ENCODE measurements around the gene RNF112.

Gene RNF112

DNA sequence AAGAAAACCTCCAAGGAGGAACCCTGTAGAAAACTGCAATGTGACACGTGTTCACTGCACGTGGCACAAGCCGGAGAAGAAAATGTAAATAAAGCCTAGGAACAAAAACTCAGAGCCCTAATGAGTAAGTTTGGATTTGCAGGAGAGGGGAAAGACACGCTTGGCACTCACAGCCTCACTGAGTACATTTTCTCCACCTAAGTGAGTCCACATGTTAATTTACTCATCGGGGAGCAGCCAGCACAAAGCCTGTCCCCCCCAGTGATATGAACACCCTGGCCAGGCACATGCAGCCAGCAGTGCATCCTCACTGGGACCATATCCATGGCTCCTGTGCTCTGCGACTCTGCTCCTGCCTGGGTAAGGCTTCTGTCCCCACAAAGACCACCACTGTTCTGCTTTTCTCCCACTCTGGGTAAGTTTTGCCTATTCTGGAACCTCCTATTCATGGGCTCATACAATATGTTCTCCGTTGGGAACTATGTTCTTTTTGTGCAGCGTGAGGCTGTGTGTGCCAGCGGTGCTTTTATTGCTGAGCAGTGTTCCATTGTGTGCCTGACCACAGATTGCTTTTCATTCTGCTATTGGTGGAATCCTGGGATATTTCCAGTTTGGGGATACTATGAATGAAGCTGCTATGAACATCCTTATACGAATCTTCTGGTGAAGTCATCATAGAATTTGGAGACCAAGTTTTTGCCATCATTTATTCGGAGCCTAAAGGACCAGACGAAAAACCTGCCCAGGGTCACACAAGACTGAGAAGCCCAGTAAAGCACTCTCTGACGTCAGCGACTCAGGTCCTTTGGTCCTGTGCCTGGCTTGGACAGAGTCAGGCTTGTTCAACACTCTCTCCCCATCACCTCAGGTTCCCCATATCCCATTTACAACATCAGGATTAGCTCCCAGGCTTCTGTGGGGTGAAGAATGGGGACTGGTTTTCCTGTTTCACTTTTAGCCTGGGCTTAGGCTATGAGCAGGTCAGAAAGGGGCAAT is 53.3 kb downstream of the RNF112 start:
- Histone ChIP-seq H3K27ac (ENCODE audit: low read depth, low read length) (peak overlapping the region; percentile 72; the same call in 1 of the 2 replicates), H3F3A (ENCODE audit: insufficient read depth) (peaks cover 4% of the 10 kb centered on the region), H3K36me3 (ENCODE audit: low read length) (no peaks in the 10 kb centered on the region), H3K9me2 (replicated peaks; ENCODE audit: insufficient read depth, low read length) (no peaks in the 10 kb centered on the region), H3K9ac (ENCODE audit: low read length) (no peak overlapping the region), H3K27me3 (ENCODE audit: low read length) (no peaks in the 10 kb centered on the region), H3K79me2 (ENCODE audit: insufficient read depth, low read length) (no peaks in the 10 kb centered on the region), H3K4me3 (ENCODE audit: insufficient read depth, low read length, poor library complexity, severe bottlenecking) (no peak overlapping the region), H3K9me3 (ENCODE audit: insufficient read depth, low read length) (no peaks in the 10 kb centered on the region), H3K4me2 (ENCODE audit: low read depth, low read length, poor library complexity, severe bottlenecking) (peak overlapping the region; percentile 54), H4K20me1 (ENCODE audit: low read depth, low read length) (no peaks in the 10 kb centered on the region), H2AFZ (ENCODE audit: low read depth, low read length, severe bottlenecking) (peak overlapping the region; percentile 36)
- TF ChIP-seq, protein P1, sequence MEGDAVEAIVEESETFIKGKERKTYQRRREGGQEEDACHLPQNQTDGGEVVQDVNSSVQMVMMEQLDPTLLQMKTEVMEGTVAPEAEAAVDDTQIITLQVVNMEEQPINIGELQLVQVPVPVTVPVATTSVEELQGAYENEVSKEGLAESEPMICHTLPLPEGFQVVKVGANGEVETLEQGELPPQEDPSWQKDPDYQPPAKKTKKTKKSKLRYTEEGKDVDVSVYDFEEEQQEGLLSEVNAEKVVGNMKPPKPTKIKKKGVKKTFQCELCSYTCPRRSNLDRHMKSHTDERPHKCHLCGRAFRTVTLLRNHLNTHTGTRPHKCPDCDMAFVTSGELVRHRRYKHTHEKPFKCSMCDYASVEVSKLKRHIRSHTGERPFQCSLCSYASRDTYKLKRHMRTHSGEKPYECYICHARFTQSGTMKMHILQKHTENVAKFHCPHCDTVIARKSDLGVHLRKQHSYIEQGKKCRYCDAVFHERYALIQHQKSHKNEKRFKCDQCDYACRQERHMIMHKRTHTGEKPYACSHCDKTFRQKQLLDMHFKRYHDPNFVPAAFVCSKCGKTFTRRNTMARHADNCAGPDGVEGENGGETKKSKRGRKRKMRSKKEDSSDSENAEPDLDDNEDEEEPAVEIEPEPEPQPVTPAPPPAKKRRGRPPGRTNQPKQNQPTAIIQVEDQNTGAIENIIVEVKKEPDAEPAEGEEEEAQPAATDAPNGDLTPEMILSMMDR (IDR thresholded peaks at IDR 0.05; ENCODE audit: insufficient read depth, low read length, poor library complexity, severe bottlenecking), result no peak
- TF ChIP-seq EZH2phosphoT487 (conservative IDR thresholded peaks at IDR 0.05; ENCODE audit: low read length), result no peak

All from SU-DHL-6 (cell line).